GM19395 (cell line): ENCODE results near the gene EGFR.

ENCODE experiments used
- ATAC-seq: cut with Tn5 transposase; IDR thresholded peaks from one replicate; pipeline ENCODE4 v1.9.1; 2021; ENCODE audit warnings: mild to moderate bottlenecking, moderate library complexity; ENCODE audit not compliant: unreplicated experiment

EGFR gene

DNA sequence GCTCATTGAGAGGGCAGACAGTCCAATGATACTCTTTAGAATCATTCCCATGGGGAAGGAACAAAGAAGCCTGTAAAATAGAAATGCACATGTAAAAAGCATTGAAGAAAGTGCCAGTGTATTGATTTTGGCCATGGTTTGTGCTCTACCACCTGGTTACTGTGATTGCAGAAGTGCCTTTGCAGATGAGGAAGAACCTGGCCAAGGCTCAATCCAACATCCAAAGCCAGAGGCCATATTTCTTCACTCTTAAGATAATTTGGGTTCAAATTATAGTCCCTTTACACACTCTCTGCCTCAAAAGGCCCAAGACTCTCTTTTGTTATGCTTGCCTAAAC lies 122.1 kb downstream of the EGFR start:
- ATAC-seq: peak; percentile 43

DNA sequence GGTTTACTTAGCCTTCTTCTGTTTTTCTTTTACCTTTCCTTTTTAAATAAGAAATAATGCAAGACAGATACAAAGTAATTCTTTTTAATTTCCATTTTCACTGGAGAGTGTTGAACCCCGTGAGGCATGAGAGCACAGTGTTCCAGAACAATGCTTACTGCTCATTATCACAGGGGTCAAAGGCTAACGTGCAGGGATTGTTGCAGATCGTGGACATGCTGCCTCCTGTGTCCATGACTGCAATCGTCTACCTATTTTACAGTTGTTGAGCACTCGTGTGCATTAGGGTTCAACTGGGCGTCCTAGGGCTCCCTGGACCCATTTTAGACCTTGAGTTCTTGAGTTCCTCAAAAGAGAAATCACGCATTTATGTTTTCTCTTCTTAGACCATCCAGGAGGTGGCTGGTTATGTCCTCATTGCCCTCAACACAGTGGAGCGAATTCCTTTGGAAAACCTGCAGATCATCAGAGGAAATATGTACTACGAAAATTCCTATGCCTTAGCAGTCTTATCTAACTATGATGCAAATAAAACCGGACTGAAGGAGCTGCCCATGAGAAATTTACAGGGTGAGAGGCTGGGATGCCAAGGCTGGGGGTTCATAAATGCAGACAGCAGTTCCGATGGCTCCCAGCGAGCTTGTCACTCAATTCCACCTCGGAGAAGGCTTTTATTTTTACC lies 124.2 kb downstream of the EGFR start:
- ATAC-seq: no peak

DNA sequence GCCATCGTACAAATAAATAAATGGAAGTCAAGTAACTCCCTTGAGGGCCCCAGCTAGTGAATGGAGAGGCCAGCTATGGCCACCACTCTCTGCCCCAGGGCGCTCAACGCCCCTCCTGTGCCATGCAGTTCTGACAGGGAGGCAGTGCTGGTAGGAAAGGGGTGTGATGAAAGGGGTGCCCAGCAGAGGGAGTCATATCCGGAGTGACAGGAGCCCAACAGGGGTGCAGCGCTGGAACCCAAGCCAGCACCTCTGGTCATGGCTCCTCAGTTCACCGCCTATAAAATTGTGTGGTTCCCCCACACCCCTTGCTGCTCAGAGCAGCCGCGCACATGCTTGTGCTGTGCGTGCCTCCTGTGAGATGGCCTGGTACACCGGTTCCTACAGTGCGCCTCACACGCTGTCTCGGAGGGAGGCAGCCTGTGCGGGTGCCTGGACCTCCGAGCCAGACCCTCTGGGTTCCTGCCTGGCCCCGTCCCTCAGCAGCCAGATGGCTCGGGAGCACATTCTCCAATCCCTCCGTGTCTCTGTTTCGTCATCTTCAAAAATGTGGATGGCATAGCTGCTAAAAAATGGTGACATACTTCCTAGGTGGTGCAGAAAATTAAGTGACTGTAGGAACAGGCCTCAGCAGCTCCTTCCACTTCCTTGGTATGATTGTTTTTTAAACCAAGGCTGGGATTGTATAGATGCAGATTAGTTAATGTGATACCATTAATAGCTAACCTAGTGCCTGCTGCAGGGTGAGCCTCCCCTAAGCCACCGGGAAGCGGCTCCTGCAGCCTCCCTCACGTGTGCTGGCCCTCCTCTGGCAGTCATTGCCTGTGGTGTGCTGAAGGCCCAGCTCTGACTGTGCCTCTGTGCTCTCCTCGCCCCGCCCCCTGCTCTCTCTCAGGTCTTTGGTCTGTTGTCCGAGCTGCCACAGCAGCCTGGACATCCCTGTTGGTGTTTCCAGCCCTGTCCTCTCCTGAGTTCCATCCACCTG lies 125.8 kb downstream of the EGFR start:
- no peak for ATAC-seq

DNA sequence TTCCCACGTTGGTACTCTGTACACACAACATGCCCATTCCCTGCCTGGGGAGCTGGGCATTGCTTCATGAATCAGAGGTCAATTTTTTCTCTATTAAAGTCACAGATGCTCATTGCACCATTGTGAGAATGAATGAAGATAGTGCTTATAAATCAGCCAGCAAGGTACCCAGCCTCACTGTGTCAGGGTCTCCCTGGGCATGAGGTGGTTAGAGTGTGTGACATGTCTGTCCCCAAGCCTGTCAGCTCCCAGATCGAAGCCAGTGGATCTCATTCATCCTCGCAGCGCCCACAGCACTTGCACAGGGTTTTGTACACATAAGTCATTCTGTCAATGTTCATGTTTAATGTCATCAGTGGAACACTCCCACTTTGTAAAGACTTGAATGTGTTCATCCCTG lies 126.8 kb downstream of the EGFR start:
- ATAC-seq: no peak

GRCh38 chr7:55147101-55147500 lies 128.3 kb downstream of the EGFR start:
- no peak for ATAC-seq

- ATAC-seq: no peak
Observed at GRCh38 chr7:55147736-55148135, 128.9 kb downstream of the EGFR start.

DNA sequence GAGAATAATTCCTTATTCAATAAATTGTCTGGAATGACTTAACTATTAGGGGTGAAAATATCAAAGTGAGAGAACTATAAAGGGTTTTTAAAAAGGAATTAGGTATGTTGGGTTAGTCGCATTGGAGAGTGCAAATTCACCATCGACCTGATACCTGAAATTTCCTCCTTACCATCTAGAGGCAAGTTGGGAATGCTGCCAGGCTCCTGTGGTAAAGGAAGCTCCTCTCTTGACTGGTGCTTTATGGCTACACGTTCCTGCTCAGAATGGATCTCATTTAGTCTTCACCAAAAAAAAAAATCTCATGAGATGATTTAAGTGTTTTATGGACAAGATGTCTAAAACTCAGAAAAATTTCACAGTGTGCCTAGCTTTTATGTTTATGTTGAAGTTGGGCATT lies 129.8 kb downstream of the EGFR start:
- no peak for ATAC-seq

DNA sequence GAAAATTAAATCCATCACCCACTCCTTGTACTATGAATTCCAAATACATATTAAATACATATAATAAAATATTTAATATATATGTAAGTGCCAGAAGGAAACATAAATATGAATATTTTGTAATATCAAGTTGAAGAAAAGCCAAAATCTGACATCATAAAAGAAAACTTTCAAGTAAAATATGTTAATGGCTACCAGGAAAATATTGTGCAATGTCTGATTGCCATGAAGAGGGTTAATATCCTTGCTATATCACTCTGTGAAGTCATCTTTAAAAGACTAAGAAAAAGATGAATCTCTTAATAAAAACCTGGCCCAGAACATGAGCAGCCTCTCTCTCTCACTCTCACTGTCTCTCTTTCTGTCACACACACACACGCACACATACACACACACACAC lies 130.2 kb downstream of the EGFR start:
- no peak for ATAC-seq

- no peak for ATAC-seq
Observed at GRCh38 chr7:55150166-55150565, 131.3 kb downstream of the EGFR start.

DNA sequence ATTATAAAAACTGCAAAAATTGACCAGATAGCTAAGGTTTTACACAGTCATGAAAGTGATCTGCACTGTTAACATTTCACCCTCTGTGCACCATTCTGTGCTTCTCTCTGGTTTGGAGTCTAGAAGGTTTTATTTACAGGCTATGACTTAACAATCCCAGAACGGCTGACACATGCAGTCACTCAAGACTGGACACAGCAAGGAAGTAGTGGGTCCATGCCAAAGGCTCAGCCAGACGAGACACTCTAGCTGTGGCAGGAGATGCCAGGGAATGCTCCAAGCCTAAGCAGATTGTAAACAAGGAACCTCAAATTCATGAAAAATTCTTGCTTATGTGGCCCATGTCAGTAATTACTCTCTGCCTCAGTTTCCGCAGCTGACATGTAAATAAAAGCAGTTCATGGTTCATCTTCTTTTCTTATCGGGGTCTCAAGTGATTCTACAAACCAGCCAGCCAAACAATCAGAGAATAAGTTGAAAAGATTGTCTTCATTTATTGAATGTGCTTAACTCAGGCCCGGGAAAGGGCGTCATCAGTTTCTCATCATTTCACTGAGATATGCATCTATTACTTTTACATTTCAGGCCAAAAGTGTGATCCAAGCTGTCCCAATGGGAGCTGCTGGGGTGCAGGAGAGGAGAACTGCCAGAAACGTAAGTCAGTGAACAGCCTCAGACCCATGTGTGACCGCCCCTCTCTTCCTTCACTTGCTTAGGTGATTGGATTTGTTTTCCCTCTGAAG lies 132.1 kb downstream of the EGFR start:
- ATAC-seq: no peak

DNA sequence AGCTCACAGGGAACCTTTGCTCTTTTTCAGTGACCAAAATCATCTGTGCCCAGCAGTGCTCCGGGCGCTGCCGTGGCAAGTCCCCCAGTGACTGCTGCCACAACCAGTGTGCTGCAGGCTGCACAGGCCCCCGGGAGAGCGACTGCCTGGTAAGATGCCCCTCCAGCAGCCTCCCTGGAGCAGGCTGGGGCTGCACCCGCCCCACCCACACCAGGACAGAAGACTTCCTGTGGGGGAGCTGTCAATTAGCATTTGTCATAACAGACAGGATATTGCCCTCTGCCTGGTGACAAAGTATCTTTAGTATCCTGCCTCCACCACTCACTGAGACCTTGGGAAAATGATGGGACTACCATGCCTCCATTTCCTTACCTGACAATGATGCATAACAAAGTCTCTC lies 133.7 kb downstream of the EGFR start:
- no peak for ATAC-seq

DNA sequence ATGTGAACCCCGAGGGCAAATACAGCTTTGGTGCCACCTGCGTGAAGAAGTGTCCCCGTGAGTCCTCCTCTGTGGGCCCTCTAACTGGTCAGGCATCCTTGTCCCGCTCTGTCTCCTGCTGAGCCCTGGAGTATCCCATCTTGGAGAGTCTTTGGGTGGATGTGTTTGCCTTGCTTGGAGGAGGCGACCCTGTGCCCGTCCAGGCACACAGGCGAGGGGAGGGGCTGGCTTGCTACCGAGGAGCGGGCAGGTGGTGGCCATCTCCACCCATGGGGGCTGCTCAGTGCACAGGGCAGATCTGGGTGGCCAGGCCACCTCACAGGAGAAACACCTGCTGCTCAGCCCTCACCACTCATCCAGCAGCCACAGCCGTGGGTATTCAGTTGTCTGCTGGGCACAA lies 135.3 kb downstream of the EGFR start:
- ATAC-seq: no peak

DNA sequence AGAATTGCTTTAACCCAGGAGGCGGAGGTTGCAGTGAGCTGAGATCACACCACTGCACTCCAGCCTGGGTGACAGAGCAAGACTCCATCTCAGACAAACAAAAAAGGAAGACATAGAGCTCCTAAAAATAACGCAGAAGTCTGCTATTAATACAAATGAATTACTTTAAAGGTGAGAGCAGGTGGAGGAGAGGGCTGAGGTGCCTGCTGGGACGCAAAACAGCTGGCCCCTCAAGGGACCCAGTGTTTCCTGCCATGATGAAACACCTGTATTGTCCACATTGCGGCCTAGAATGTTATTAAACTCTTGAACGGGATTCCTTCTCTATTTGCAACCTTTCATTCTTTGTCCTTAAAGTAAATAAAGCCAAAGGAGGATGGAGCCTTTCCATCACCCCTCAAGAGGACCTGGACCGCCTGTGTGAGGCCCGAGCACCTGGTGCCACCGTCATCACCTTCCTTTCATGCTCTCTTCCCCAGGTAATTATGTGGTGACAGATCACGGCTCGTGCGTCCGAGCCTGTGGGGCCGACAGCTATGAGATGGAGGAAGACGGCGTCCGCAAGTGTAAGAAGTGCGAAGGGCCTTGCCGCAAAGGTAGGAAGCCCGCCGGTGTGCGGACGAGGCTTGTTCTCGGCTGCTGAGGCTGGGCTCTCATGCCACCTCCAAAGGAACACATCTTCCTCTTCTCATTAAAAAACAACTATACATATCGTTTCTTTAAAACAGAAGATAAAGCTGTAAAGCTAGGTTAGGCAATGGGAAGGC lies 136.7 kb downstream of the EGFR start:
- ATAC-seq: no peak

GRCh38 chr7:55156919-55157763 lies 138.3 kb downstream of the EGFR start:
- ATAC-seq: no peak

GRCh38 chr7:55157764-55158105 lies 138.9 kb downstream of the EGFR start:
- ATAC-seq: no peak

DNA sequence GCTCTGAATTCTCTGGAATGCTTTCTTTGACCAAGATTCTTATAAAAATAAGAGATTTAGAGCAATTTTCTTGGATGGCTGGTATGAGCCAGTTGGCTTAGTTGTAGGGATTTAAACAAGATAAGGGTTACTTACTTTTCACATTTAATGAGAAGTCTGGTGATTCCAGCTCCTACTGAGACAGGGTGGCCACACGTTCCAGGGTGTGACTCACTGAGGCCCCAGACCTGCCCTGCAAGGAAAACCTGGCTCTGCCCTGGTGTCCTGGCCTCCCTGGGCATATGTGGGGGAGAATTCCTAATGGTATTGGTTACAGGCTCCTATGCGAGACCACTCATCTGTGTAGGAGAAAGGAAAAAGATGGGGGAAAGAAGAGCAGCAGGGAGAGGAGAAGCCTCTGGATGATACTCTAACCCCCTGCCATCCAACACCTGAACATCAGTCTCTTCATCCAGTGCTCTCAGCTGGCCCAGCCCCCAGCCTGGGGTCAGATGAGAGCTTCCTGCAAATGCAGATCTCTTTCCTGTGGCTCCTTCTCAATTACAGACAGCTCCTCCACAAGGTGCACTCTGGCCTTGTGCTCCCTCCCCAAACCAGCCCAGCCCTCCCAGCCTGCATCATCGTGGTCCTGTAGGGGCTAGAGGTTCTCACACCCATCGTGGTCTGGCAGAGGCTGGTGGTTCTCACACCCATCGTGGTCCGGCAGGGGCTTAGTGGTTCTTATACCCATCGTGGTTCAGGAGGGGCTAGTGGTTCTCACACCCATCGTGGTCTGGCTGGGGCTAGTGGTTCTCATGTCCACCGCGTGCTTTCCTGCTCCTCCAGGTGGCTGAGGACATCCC lies 139.9 kb downstream of the EGFR start:
- no peak for ATAC-seq

GRCh38 chr7:55160539-55160938 lies 141.7 kb downstream of the EGFR start:
- ATAC-seq: no peak

- ATAC-seq: no peak
Observed at GRCh38 chr7:55161154-55161687, 142.4 kb downstream of the EGFR start.

DNA sequence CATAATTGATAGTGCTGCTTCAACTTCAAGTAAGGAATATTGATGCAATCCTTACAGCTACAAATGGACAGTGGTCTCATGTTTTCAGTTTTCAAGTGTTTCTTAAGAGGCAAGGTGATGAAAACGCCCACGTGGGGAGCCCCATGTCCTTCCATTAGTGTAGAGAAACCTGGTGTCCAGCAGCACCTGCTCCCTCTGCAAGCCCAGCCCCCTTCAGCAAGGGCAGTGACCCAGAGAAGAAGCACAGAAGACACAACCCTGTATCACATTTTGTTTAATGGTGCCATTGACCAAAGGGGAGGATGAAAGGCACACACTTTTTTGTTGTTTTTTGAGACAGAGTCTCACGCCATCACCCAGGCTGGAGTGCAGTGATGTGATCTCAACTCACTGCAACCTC lies 143.7 kb downstream of the EGFR start:
- ATAC-seq: no peak
